GM21447 (cell line): ENCODE results near the gene ATXN10.

ENCODE experiments used
- ATAC-seq: cut with Tn5 transposase; IDR thresholded peaks from one replicate; pipeline ENCODE4 v1.9.1; 2021; ENCODE audit not compliant: unreplicated experiment

ATXN10 gene

GRCh38 chr22:45845076-45845487, 173.4 kb downstream of the ATXN10 start:
- no peak for ATAC-seq

- no peak for ATAC-seq
Measured at GRCh38 chr22:45846952-45847351, 175.3 kb downstream of the ATXN10 start.

- no peak for ATAC-seq
Measured at GRCh38 chr22:45848904-45849303, 177.3 kb downstream of the ATXN10 start.

GRCh38 chr22:45852826-45853225, 181.2 kb downstream of the ATXN10 start:
- no peak for ATAC-seq

GRCh38 chr22:45855961-45856360, 184.3 kb downstream of the ATXN10 start:
- no peak for ATAC-seq

GRCh38 chr22:45857519-45857918, 185.9 kb downstream of the ATXN10 start:
- no peak for ATAC-seq

GRCh38 chr22:45859231-45860161, 187.9 kb downstream of the ATXN10 start:
- no peak for ATAC-seq

GRCh38 chr22:45860201-45860600, 188.6 kb downstream of the ATXN10 start:
- no peak for ATAC-seq

GRCh38 chr22:45861259-45861658, 189.6 kb downstream of the ATXN10 start:
- no peak for ATAC-seq

- ATAC-seq = no peak
Measured at GRCh38 chr22:45863981-45864751, 192.5 kb downstream of the ATXN10 start.

- ATAC-seq = no peak
Measured at GRCh38 chr22:45864959-45865476, 193.4 kb downstream of the ATXN10 start.

- no peak for ATAC-seq
Measured at GRCh38 chr22:45865561-45866125, 194.0 kb downstream of the ATXN10 start.

GRCh38 chr22:45866126-45866645, 194.6 kb downstream of the ATXN10 start:
- no peak for ATAC-seq

GRCh38 chr22:45866646-45867117, 195.0 kb downstream of the ATXN10 start:
- no peak for ATAC-seq

- no peak for ATAC-seq
Measured at GRCh38 chr22:45867118-45867905, 195.7 kb downstream of the ATXN10 start.

GRCh38 chr22:45867906-45868555, 196.4 kb downstream of the ATXN10 start:
- no peak for ATAC-seq

- no peak for ATAC-seq
Measured at GRCh38 chr22:45868571-45869339, 197.1 kb downstream of the ATXN10 start.

GRCh38 chr22:45869340-45869847, 197.8 kb downstream of the ATXN10 start:
- no peak for ATAC-seq

- no peak for ATAC-seq
Measured at GRCh38 chr22:45870011-45870410, 198.4 kb downstream of the ATXN10 start.
